Measurements from ENCODE around the gene SETX.

DNA sequence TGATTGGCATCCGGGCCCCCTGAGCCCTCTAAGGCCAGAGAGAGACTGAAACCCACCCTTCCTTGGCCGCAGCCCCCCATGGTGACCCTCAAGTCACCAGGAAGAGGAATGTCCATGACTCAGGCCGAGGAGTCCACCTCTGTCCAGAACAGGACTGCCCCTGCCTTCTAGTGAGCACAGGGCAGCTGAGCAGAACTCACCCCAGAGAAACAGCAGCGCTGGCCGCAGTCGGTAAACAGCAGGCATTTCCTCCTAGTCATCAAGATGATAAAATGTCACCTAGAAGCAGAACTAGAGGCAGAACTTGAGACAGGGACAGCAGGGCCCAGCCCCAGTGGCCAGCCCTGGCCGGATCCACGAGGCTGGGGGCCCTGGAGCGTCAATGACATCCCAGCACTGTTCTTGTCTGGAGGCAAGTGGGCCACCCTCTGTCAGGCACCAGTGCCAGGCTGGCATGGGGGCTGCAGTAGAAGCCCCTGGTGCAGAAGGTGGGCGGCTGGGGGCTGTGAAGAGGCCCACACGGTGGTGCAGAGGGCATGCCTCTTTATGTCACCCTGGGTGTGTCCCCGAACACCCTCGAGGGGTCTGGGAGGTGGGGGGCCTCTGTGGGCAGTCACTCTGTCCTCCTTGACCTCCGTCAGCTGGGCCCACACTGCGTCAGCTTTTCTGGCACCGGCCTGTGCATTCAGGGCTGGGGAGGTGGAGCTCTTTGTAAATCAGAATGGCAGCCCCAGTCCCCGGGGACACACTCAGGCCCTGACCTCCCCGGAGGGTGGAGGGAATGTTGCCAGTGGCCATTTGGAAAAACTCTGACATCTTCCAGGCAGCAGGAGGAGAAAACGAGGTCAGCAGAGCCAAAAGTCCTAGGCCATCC, 110.0 kb downstream of the SETX start:
- TF ChIP-seq, protein P1, sequence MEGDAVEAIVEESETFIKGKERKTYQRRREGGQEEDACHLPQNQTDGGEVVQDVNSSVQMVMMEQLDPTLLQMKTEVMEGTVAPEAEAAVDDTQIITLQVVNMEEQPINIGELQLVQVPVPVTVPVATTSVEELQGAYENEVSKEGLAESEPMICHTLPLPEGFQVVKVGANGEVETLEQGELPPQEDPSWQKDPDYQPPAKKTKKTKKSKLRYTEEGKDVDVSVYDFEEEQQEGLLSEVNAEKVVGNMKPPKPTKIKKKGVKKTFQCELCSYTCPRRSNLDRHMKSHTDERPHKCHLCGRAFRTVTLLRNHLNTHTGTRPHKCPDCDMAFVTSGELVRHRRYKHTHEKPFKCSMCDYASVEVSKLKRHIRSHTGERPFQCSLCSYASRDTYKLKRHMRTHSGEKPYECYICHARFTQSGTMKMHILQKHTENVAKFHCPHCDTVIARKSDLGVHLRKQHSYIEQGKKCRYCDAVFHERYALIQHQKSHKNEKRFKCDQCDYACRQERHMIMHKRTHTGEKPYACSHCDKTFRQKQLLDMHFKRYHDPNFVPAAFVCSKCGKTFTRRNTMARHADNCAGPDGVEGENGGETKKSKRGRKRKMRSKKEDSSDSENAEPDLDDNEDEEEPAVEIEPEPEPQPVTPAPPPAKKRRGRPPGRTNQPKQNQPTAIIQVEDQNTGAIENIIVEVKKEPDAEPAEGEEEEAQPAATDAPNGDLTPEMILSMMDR (IDR thresholded peaks at IDR 0.05; ENCODE audit: low read depth, low read length): no peak
- no peak for TF ChIP-seq EZH2phosphoT487 (IDR thresholded peaks at IDR 0.05; ENCODE audit: low read depth)

All from OCI-LY3 (cell line).